Gastrocnemius medialis (tissue), 4 donors: Measurements from ENCODE around the gene GPR152.

Experiments used
- CTCF ChIP-seq, 5 experiments: fragments of 450-650 bp in 3 of 5; fragments of 200-600 bp in 2 of 5; sonication (generic) in 2 of 5; IDR thresholded peaks in 4 of 5; conservative IDR thresholded peaks in 1 of 5; 1 replicate in 4 of 5; 2 replicates in 1 of 5; pipeline ENCODE4 v1.5.1; 2016 to 2019; ENCODE audit warnings: antibody characterized with exemption in 5 of 5, mild to moderate bottlenecking in 3 of 5, moderate library complexity in 3 of 5
- POLR2A ChIP-seq, 2 donors: fragments of 450-650 bp; IDR thresholded peaks; one replicate each; pipeline ENCODE4 v1.6.1; 2017; ENCODE audit warnings: antibody characterized with exemption in 2 of 2, mild to moderate bottlenecking in 2 of 2, moderate library complexity in 2 of 2

- TF ChIP-seq CTCF (IDR thresholded peaks at IDR 0.05 in 4 of 5, conservative IDR thresholded peaks at IDR 0.05 in 1 of 5) (no peak), POLR2A (IDR thresholded peaks at IDR 0.05) (no peak)
Measured at GRCh38 chr11:67404515-67405195, 47.9 kb downstream of the GPR152 start.
